PC-9 (cell line): Measurements from ENCODE around the gene AMTN.

Source experiments
- EZH2 ChIP-seq: fragments of 200-600 bp; sonication (generic); IDR thresholded peaks from 2 replicates; pipeline ENCODE4 v1.8.0; 2017; ENCODE audit warnings: antibody characterized with exemption, low read depth
- TF ChIP-seq, protein P1 (sequence below): fragments of 200-600 bp; sonication (generic); conservative IDR thresholded peaks from 2 replicates; pipeline ENCODE4 v1.6.1; 2017; ENCODE audit warnings: mixed run types, antibody characterized with exemption, mild to moderate bottlenecking, moderate library complexity

- TF ChIP-seq EZH2, result no peak
- TF ChIP-seq, protein P1, sequence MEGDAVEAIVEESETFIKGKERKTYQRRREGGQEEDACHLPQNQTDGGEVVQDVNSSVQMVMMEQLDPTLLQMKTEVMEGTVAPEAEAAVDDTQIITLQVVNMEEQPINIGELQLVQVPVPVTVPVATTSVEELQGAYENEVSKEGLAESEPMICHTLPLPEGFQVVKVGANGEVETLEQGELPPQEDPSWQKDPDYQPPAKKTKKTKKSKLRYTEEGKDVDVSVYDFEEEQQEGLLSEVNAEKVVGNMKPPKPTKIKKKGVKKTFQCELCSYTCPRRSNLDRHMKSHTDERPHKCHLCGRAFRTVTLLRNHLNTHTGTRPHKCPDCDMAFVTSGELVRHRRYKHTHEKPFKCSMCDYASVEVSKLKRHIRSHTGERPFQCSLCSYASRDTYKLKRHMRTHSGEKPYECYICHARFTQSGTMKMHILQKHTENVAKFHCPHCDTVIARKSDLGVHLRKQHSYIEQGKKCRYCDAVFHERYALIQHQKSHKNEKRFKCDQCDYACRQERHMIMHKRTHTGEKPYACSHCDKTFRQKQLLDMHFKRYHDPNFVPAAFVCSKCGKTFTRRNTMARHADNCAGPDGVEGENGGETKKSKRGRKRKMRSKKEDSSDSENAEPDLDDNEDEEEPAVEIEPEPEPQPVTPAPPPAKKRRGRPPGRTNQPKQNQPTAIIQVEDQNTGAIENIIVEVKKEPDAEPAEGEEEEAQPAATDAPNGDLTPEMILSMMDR, result no peak
These were observed 46.5 kb upstream of the AMTN start, which contains the start of gene MUC7 for GRCh38 chr4:70471897-70472296.
